KOPT-K1 (cell line): ENCODE data around the gene OR1A1.

Experiments used
- H3K27ac ChIP-seq: fragments of 200-600 bp; sonication (generic); 2 replicates; pipeline ENCODE4 v1.5.1; 2016; ENCODE audit warnings: antibody characterized with exemption, mild to moderate bottlenecking, low read depth, low read length; ENCODE audit not compliant: poor library complexity, severe bottlenecking
- H3K36me3 ChIP-seq: fragments of 200-600 bp; sonication (generic); 2 replicates; pipeline ENCODE4 v1.5.1; 2017; ENCODE audit warnings: antibody characterized with exemption, mild to moderate bottlenecking, low read length, moderate library complexity; ENCODE audit not compliant: insufficient read depth
- H3K9me3 ChIP-seq: fragments of 200-600 bp; sonication (generic); 2 replicates; pipeline ENCODE4 v1.5.1; 2017; ENCODE audit warnings: antibody characterized with exemption, low read length, mild to moderate bottlenecking; ENCODE audit not compliant: insufficient read depth, poor library complexity, severe bottlenecking

OR1A1 gene

GRCh38 chr17:3256575-3256974 is 49.1 kb downstream of the OR1A1 start:
- H3K36me3 ChIP-seq, result no peaks in the 10 kb centered on the region
- H3K27ac ChIP-seq, result no peak overlapping the region
- H3K9me3 ChIP-seq, result no peaks in the 10 kb centered on the region

- Histone ChIP-seq H3K9me3 (no peaks in the 10 kb centered on the region), H3K36me3 (no peaks in the 10 kb centered on the region), H3K27ac (no peak overlapping the region)
Measured at GRCh38 chr17:3260163-3260562, 52.7 kb downstream of the OR1A1 start.

GRCh38 chr17:3260600-3260999 is 53.1 kb downstream of the OR1A1 start:
- H3K36me3 ChIP-seq, result no peaks in the 10 kb centered on the region
- H3K9me3 ChIP-seq, result no peaks in the 10 kb centered on the region
- no peak overlapping the region for H3K27ac ChIP-seq
